K562 (cell line): ENCODE results near the gene RPL3. TPM values are rescaled to one million over a fixed set of nuclear protein-coding genes. Genes with fewer than 3 reads are reported as not detected.

Experiments
- BHLHE40 ChIP-seq: IDR thresholded peaks from 2 replicates; pipeline ENCODE4 v1.6.1; 2011; ENCODE audit warnings: low read length, improper control_type of control experiment
- CBFA2T3 ChIP-seq: fragments of 450-650 bp; IDR thresholded peaks from 2 replicates; pipeline ENCODE4 v1.6.1; 2017
- CBX8 ChIP-seq: fragments of 200-600 bp; sonication (generic); IDR thresholded peaks from 2 replicates; pipeline ENCODE4 v1.6.1; 2012; ENCODE audit warnings: borderline replicate concordance, mixed run types, low read depth, mild to moderate bottlenecking, moderate library complexity, mixed read lengths, low read length, control low read depth, inconsistent platforms; ENCODE audit not compliant: poor library complexity, severe bottlenecking; ENCODE audit errors: extremely low read depth
- EGR1 ChIP-seq: fragments of 450-650 bp; conservative IDR thresholded peaks from 2 replicates; pipeline ENCODE4 v1.6.1; 2017; ENCODE audit warnings: mild to moderate bottlenecking
- ETS2 ChIP-seq: IDR thresholded peaks from 2 replicates; pipeline ENCODE4 v1.6.1; 2016; ENCODE audit warnings: borderline replicate concordance, missing genetic modification characterization, mild to moderate bottlenecking, moderate library complexity, missing compliant biosample characterization; ENCODE audit not compliant: poor library complexity, severe bottlenecking
- HES1 ChIP-seq: fragments of 450-650 bp; IDR thresholded peaks from 2 replicates; pipeline ENCODE4 v1.6.1; 2016; ENCODE audit warnings: low read depth, mild to moderate bottlenecking, moderate library complexity
- JUN ChIP-seq, 2 experiments: sonication (generic) in 1 of 2; formaldehyde crosslinking in 1 of 2; IDR thresholded peaks; 2 replicates each; pipeline versions ENCODE4 v1.6.1 to v1.8.0; 2012 to 2022; ENCODE audit warnings: borderline replicate concordance in 2 of 2, mild to moderate bottlenecking in 2 of 2, improper control_type of control experiment in 1 of 2, low read depth in 1 of 2, low read length in 1 of 2, missing genetic modification reagents in 1 of 2
- KAT8 ChIP-seq: fragments of 450-650 bp; IDR thresholded peaks from 2 replicates; pipeline ENCODE4 v1.6.1; 2016; ENCODE audit warnings: low read depth, mild to moderate bottlenecking
- LEF1 ChIP-seq: fragments of 450-650 bp; IDR thresholded peaks from 2 replicates; pipeline ENCODE4 v1.6.1; 2016; ENCODE audit warnings: mild to moderate bottlenecking
- MEF2D ChIP-seq: conservative IDR thresholded peaks from 2 replicates; pipeline ENCODE4 v1.6.1; 2016; ENCODE audit warnings: low read depth, missing genetic modification characterization, missing compliant biosample characterization
- RUNX1 ChIP-seq: sonication (generic); IDR thresholded peaks from 2 replicates; pipeline ENCODE4 v1.6.1; 2016; ENCODE audit warnings: antibody characterized with exemption, low read depth
- TAF9B ChIP-seq: fragments of 450-650 bp; IDR thresholded peaks from 2 replicates; pipeline ENCODE4 v1.6.1; 2018; ENCODE audit warnings: mild to moderate bottlenecking; ENCODE audit not compliant: partially characterized antibody
- ZNF518B ChIP-seq: fragments of 250-450 bp; sonication (Bioruptor Pico); IDR thresholded peaks from 2 replicates; pipeline ENCODE4 v1.5.0; 2021; ENCODE audit warnings: mild to moderate bottlenecking, moderate library complexity
- ZNF76 ChIP-seq: fragments of 250-450 bp; sonication (Bioruptor Pico); IDR thresholded peaks from 2 replicates; pipeline ENCODE4 v1.4.0; 2020; ENCODE audit warnings: mild to moderate bottlenecking, moderate library complexity, borderline replicate concordance
- polyA plus RNA-seq, 8 experiments: library from polyadenylated mRNA; depleted of rRNA in 4 of 8; stranded (reverse) in 5 of 8; unstranded in 3 of 8; fragments of >200 nt; fragmentation: Nextera tagmentation in 2 of 8; fragmentation: Illumina TruSeq in 1 of 8; extraction: Ambion mirVana in 2 of 8; extraction: Trizol in 1 of 8; gene quantifications; 2 replicates each; pipeline versions ENCODE4 v1.2.1 to v1.2.3, GENCODE V29; 2011 to 2014; ENCODE audit warnings: inconsistent platforms in 1 of 8, missing spikeins in 1 of 8
- total RNA-seq, 7 experiments: library from RNA; depleted of rRNA in 6 of 7; stranded (reverse); fragments of >200 nt in 6 of 7; fragmentation: Illumina TruSeq in 2 of 7; extraction: Trizol in 2 of 7; gene quantifications; 2 replicates each; pipeline versions ENCODE4 v1.2.1 to v1.2.3, GENCODE V29; 2011 to 2021; ENCODE audit warnings: low replicate concordance in 1 of 7
- TF ChIP-seq, protein P1 (sequence below): fragments of 250-450 bp; sonication (Bioruptor Pico); IDR thresholded peaks from 2 replicates; pipeline ENCODE4 v1.4.0; 2020; ENCODE audit warnings: mild to moderate bottlenecking
- TF ChIP-seq, protein P2 (sequence below): fragments of 250-450 bp; sonication (Bioruptor Pico); IDR thresholded peaks from 2 replicates; pipeline ENCODE4 v1.8.0; 2022; ENCODE audit warnings: moderate library complexity, mild to moderate bottlenecking, inconsistent platforms
- TF ChIP-seq, protein P3 (sequence below): fragments of 450-650 bp; formaldehyde crosslinking; IDR thresholded peaks from 2 replicates; pipeline ENCODE4 v1.4.0; 2020; ENCODE audit warnings: mild to moderate bottlenecking, moderate library complexity

RPL3 gene
- total and polyA plus RNA-seq, 9 of the 15 experiments (the other 6 are each of a cell fraction or from before 2014, with no cell fraction given) = 1,624 to 4,066 (median 2,565) TPM

DNA sequence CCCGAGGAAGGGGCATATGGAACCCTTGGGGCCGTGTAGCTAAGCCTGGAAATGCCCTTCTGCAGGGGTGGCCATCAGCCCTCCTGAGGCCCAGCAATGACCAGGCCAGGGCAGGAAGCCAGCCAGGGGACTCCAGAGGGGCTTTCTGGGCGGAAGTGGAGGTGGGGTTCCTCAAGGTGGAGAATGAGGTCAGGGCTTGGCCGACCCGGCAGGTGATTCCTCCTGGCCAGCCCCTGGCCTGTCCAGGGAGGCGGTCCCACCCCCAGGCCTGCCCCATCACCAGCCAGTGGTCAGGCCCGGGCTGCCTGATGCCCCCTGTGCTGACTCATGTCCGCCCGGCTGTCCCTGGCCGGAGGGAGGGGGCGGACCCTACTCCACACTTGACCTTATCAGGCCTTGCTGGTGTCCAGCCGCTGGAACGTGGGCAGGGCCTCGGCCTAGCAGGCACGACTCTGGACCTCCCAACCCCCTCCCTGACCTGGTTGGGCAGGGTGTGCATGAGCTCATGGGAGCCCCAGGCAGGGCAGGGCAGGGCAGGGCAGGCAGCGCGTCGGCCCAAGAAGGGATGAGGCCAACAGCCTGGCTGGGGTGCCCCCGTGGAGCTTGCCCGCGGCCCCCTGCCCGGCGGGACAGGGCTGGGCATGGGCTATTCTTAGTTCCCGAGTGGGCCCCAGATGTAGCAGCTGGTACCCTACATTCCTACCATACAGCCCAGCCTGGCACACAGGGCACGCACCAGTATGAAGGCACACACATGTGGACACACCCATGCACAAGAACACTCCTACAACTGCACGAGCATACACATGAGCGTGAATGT lies 35.9 kb downstream of the RPL3 start (continued):
- TF ChIP-seq ZNF76 (CRISPR knock-in tag) (peak; percentile 38), RUNX1 (no peak), JUN (IDR thresholded peaks at IDR 0.05; ENCODE audit: borderline replicate concordance, low read depth, low read length) (peak; percentile 82), JUN (CRISPR knock-in tag; IDR thresholded peaks at IDR 0.05; ENCODE audit: borderline replicate concordance) (peak; percentile 36; the same call in 1 of the 2 replicates), ETS2 (tag) (no peak), KAT8 (no peak), BHLHE40 (peak; percentile 76), LEF1 (peak; percentile 71), CBX8 (no peak), EGR1 (peak; percentile 95), ZNF518B (CRISPR knock-in tag) (no peak), TAF9B (peak; percentile 53), MEF2D (tag) (peak; percentile 20; the same call in 1 of the 2 replicates), CBFA2T3 (peak; percentile 84), HES1 (0 out of 2 replicates have a peak, but pooled peaks have one; percentile 31)
- TF ChIP-seq, protein P1, sequence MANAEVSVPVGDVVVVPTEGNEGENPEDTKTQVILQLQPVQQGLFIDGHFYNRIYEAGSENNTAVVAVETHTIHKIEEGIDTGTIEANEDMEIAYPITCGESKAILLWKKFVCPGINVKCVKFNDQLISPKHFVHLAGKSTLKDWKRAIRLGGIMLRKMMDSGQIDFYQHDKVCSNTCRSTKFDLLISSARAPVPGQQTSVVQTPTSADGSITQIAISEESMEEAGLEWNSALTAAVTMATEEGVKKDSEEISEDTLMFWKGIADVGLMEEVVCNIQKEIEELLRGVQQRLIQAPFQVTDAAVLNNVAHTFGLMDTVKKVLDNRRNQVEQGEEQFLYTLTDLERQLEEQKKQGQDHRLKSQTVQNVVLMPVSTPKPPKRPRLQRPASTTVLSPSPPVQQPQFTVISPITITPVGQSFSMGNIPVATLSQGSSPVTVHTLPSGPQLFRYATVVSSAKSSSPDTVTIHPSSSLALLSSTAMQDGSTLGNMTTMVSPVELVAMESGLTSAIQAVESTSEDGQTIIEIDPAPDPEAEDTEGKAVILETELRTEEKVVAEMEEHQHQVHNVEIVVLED (CRISPR knock-in tag) = no peak
- TF ChIP-seq, protein P2, sequence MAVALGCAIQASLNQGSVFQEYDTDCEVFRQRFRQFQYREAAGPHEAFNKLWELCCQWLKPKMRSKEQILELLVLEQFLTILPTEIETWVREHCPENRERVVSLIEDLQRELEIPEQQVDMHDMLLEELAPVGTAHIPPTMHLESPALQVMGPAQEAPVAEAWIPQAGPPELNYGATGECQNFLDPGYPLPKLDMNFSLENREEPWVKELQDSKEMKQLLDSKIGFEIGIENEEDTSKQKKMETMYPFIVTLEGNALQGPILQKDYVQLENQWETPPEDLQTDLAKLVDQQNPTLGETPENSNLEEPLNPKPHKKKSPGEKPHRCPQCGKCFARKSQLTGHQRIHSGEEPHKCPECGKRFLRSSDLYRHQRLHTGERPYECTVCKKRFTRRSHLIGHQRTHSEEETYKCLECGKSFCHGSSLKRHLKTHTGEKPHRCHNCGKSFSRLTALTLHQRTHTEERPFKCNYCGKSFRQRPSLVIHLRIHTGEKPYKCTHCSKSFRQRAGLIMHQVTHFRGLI (CRISPR knock-in tag) = peak; percentile 50; the same call in 1 of the 2 replicates
- TF ChIP-seq, protein P3, sequence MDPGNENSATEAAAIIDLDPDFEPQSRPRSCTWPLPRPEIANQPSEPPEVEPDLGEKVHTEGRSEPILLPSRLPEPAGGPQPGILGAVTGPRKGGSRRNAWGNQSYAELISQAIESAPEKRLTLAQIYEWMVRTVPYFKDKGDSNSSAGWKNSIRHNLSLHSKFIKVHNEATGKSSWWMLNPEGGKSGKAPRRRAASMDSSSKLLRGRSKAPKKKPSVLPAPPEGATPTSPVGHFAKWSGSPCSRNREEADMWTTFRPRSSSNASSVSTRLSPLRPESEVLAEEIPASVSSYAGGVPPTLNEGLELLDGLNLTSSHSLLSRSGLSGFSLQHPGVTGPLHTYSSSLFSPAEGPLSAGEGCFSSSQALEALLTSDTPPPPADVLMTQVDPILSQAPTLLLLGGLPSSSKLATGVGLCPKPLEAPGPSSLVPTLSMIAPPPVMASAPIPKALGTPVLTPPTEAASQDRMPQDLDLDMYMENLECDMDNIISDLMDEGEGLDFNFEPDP (CRISPR knock-in tag) = peak; percentile 26; the same call in 1 of the 2 replicates
